IPS-18a (cell line): ENCODE results near the gene NOX5.
A peak's percentile ranks its signal among the peaks of the same experiment; 100 is the strongest.

Source experiments
- H3K27ac ChIP-seq: one replicate; pipeline ENCODE4 v1.5.1; 2013; ENCODE audit warnings: low read length
- H3K27me3 ChIP-seq: one replicate; pipeline ENCODE4 v1.6.1; 2013; ENCODE audit warnings: mild to moderate bottlenecking, low read length; ENCODE audit not compliant: control insufficient read depth, insufficient read depth
- H3K36me3 ChIP-seq: one replicate; pipeline ENCODE4 v1.6.1; 2013; ENCODE audit warnings: low read depth, low read length; ENCODE audit not compliant: control insufficient read depth
- H3K4me1 ChIP-seq: one replicate; pipeline ENCODE4 v1.6.1; 2013; ENCODE audit warnings: low read depth, low read length; ENCODE audit not compliant: control insufficient read depth
- H3K4me3 ChIP-seq: one replicate; pipeline ENCODE4 v1.5.1; 2013; ENCODE audit warnings: low read length
- H3K9ac ChIP-seq: one replicate; pipeline ENCODE4 v1.6.1; 2013; ENCODE audit warnings: mild to moderate bottlenecking, low read length, moderate library complexity
- H3K9me3 ChIP-seq: one replicate; pipeline ENCODE4 v1.6.1; 2013; ENCODE audit warnings: low read depth, low read length; ENCODE audit not compliant: control insufficient read depth

NOX5 gene

GRCh38 chr15:69075440-69075839 is 60.9 kb downstream of the NOX5 start:
- Histone ChIP-seq H3K4me1 (peaks cover 24% of the 10 kb centered on the region), H3K9ac (no peak overlapping the region), H3K9me3 (no peaks in the 10 kb centered on the region), H3K27me3 (peaks cover 17% of the 10 kb centered on the region), H3K27ac (no peak overlapping the region), H3K4me3 (peak overlapping the region; percentile 81), H3K36me3 (no peaks in the 10 kb centered on the region)

DNA sequence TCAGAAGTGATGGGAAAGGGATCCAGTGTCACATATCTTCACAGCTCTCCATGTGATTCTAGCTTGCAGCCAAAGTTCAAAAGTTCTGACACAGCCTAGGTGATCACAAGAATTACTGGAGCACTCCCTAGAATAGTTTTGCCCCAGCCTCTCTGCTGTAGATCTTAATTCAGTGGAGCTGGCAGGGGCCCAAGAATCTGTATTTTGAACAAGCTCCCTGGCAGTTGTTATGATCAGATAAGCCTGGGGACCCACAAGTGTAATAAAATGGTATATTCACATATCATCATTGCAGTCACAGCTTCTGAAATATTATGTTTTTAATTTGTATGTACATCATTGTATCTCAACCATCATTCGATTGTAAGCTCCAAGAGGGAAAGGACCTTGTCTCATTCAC is 62.3 kb downstream of the NOX5 start:
- H3K9me3 ChIP-seq, result no peaks in the 10 kb centered on the region
- no peak overlapping the region for H3K9ac ChIP-seq
- no peak overlapping the region for H3K27ac ChIP-seq
- peaks cover 37% of the 10 kb centered on the region for H3K4me1 ChIP-seq
- peaks cover 20% of the 10 kb centered on the region for H3K27me3 ChIP-seq
- H3K4me3 ChIP-seq, result no peak overlapping the region
- no peaks in the 10 kb centered on the region for H3K36me3 ChIP-seq

GRCh38 chr15:69078638-69079037 is 64.1 kb downstream of the NOX5 start:
- no peaks in the 10 kb centered on the region for H3K9me3 ChIP-seq
- H3K9ac ChIP-seq, result no peak overlapping the region
- H3K27ac ChIP-seq, result no peak overlapping the region
- no peaks in the 10 kb centered on the region for H3K36me3 ChIP-seq
- H3K27me3 ChIP-seq, result peaks cover 18% of the 10 kb centered on the region
- H3K4me1 ChIP-seq, result peaks cover 38% of the 10 kb centered on the region
- H3K4me3 ChIP-seq, result no peak overlapping the region

- H3K9me3 ChIP-seq, result no peaks in the 10 kb centered on the region
Measured at GRCh38 chr15:69080295-69081248, 66.1 kb downstream of the NOX5 start.

GRCh38 chr15:69081310-69082004 is 67.0 kb downstream of the NOX5 start:
- no peak overlapping the region for H3K9ac ChIP-seq
- H3K9me3 ChIP-seq, result no peaks in the 10 kb centered on the region
- H3K36me3 ChIP-seq, result no peaks in the 10 kb centered on the region
- peak overlapping the region; percentile 23 for H3K4me3 ChIP-seq
- peaks cover 46% of the 10 kb centered on the region for H3K4me1 ChIP-seq
- H3K27ac ChIP-seq, result no peak overlapping the region
- H3K27me3 ChIP-seq, result peaks cover 15% of the 10 kb centered on the region

More at GRCh38 chr15:69080295-69081248, 66.1 kb downstream of the NOX5 start:
- Histone ChIP-seq H3K9ac (no peak overlapping the region), H3K36me3 (no peaks in the 10 kb centered on the region), H3K27ac (no peak overlapping the region), H3K4me3 (peak overlapping the region; percentile 23), H3K4me1 (peaks cover 43% of the 10 kb centered on the region), H3K27me3 (peaks cover 15% of the 10 kb centered on the region)

DNA sequence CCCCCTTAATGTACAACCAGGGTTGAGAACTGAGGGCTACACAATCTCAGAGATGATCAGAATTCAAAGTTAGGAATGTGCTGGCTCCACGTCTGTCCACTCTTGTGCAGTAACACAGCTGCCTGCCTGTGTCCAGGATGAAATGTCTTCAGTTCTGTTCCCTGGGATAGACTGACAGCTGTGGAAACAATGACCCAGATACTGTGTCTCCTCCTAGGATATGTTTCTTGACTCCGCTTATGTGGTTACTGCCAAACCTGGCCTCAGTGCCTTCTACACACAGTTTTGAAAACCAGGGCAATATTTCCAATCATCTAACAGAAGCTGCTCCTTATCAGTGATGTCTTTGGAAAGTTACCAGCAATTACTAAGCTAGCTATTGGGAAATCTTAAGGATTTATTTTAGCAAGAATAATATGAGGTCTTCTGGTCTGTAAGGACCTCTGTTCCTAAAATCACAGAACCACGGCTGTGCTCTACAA is 67.6 kb downstream of the NOX5 start:
- Histone ChIP-seq H3K4me1 (peaks cover 52% of the 10 kb centered on the region), H3K9me3 (no peaks in the 10 kb centered on the region), H3K9ac (no peak overlapping the region), H3K4me3 (no peak overlapping the region), H3K27me3 (peaks cover 18% of the 10 kb centered on the region), H3K36me3 (no peaks in the 10 kb centered on the region), H3K27ac (no peak overlapping the region)

- Histone ChIP-seq H3K4me1 (peaks cover 57% of the 10 kb centered on the region), H3K4me3 (no peak overlapping the region), H3K27me3 (peaks cover 23% of the 10 kb centered on the region), H3K36me3 (no peaks in the 10 kb centered on the region), H3K9ac (no peak overlapping the region), H3K9me3 (no peaks in the 10 kb centered on the region), H3K27ac (no peak overlapping the region)
Measured at GRCh38 chr15:69082554-69082953, 68.1 kb downstream of the NOX5 start.

DNA sequence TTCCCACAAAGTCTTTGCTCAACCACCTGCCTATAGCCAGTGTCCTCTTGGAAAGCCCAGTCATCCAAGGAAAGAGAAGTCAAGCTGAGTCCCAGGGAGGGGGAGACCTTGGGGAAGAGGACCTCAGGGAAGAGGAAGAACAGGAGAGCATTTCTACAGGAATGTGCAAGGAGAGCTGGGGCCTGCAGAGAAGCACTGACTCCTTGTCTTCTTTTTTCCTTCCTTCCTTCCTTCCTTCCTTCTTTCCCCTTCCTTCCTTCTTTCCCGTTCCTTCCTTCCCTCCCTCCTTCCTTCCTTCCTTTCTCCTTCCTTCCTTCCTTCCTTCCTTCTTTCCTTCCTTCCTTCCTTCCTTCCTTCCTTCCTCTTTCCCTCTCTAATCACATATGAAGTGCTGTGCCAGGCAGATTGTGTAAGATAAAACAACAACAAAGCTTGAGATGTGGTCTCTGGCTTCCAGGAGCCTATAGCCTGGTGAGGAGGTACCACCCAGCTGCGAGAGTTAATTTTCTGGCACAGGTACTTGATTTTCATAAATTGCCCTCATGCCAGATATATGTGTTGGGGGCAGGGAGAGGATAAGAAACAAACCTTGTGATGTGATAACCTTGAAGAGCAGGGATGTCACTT is 70.0 kb downstream of the NOX5 start:
- H3K9ac ChIP-seq, result no peak overlapping the region
- H3K4me3 ChIP-seq, result no peak overlapping the region
- no peaks in the 10 kb centered on the region for H3K36me3 ChIP-seq
- no peak overlapping the region for H3K27ac ChIP-seq
- no peaks in the 10 kb centered on the region for H3K9me3 ChIP-seq
- peaks cover 32% of the 10 kb centered on the region for H3K27me3 ChIP-seq
- peaks cover 75% of the 10 kb centered on the region for H3K4me1 ChIP-seq

DNA sequence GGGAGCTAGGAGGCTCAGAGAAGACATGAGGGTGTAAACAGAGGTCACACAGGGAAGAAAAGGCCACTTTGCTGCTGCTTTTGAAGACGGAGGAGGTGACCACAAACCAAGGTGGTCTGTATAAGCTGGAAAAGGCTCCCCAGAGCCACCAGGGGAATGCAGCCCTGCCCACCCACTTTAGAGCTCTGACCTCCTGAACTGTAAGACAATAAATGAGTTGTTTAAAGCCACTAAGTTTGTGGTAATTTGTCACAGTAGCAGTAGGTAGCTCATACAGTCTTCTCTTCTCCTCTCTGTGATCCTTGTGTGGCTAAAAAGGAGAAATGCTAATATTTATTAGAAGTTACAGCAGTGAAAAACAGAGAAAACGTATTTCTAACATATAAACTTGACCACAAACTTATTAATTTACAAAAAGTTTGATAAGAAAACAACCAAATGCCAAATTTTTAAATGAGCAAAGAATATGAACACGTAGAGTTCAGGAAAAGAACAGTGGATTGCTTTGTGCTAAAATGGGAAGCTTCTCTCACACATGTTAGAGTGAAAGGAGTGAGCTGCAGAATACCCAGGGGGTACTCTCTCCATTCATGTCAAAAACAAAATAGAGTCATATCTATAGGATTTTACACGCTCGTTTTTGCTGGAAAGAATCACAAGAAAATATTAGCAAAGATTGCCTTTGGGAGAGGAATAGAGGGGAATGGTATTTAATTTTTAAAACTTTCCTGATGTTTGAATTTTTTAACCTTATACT is 71.0 kb downstream of the NOX5 start:
- Histone ChIP-seq H3K27me3 (peaks cover 32% of the 10 kb centered on the region), H3K4me1 (peaks cover 76% of the 10 kb centered on the region)

DNA sequence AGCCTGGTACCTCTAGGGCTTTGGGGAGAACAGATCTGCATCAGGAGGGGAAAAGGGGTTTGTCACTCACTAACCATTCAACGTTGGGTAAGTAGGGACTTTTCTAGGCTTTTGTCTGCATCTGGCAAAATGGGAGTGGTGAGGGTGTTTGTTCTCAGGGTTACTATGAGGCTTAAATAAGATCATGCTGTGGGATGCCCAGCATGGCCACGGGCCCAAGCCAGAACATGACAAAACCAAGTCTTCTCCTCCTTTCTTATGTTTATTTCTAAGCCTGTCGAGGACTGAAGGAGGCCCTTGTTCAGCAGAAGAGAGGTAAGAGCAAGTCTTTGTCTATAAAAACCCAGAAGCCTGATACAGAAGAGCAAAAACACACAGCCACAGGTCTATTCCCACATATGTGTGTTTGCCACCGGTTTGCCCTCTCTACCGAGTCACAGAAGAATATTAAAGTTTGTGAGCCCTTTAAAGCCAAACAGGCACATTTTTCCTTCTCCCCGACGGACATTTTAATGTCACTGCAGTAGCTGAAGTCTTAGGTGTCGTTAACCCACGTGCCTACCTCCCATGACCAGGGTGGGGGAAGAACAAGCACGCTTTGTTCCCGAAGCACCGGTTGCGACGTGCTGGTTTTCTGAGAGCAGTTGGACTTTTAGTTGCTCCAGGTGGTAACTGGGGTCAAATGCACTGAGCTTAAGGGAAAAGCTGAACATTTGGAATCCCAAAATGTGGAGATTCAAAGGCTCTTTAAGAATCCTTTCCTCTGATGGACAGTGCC is 72.1 kb downstream of the NOX5 start:
- Histone ChIP-seq H3K4me3 (peak overlapping the region; percentile 6), H3K27ac (peak overlapping the region; percentile 28), H3K9me3 (no peaks in the 10 kb centered on the region), H3K27me3 (peaks cover 30% of the 10 kb centered on the region), H3K9ac (peak overlapping the region; percentile 52), H3K4me1 (peaks cover 74% of the 10 kb centered on the region), H3K36me3 (no peaks in the 10 kb centered on the region)

More for the DNA sequence above, 71.0 kb downstream of the NOX5 start:
- peak overlapping the region; percentile 50 for H3K9ac ChIP-seq
- peak overlapping the region; percentile 6 for H3K4me3 ChIP-seq
- H3K27ac ChIP-seq, result peak overlapping the region; percentile 11
- H3K36me3 ChIP-seq, result no peaks in the 10 kb centered on the region
- H3K9me3 ChIP-seq, result no peaks in the 10 kb centered on the region
